Nucleus accumbens (tissue), 56 donors: ENCODE results near the gene KHDC4.
"Not testable (repeated sequence)": the region's sequence is repeated elsewhere in the genome, so short reads cannot be mapped to it uniquely, and the experiment has no call there.

Experiments used
- DNase-seq, 56 donors: peaks; one replicate each; lab custom pipeline; 2025; lab: John Stamatoyannopoulos, UW

Gene KHDC4

GRCh38 chr1:155942578-155943141, 8.4 kb upstream of the KHDC4 start:
- DNase-seq: no peak

- DNase-seq: no peak
Observed at GRCh38 chr1:155941845-155942531, 7.8 kb upstream of the KHDC4 start.

- DNase-seq: no peak
Observed at GRCh38 chr1:155940993-155941844, 7.0 kb upstream of the KHDC4 start, which contains the start of gene RXFP4. Gene RXFP4, plus strand, starts transcription at chr1:155941638. Its CDS starts 72 bp downstream, at chr1:155941710.

GRCh38 chr1:155940482-155940992, 6.3 kb upstream of the KHDC4 start:
- no peak for DNase-seq

GRCh38 chr1:155938220-155938627, 4.0 kb upstream of the KHDC4 start:
- DNase-seq: peak in 12 of 56 donors; percentile 12 to 50 (median 31)

GRCh38 chr1:155934936-155935590, 850 bp upstream of the KHDC4 start:
- DNase-seq: no peak

DNA sequence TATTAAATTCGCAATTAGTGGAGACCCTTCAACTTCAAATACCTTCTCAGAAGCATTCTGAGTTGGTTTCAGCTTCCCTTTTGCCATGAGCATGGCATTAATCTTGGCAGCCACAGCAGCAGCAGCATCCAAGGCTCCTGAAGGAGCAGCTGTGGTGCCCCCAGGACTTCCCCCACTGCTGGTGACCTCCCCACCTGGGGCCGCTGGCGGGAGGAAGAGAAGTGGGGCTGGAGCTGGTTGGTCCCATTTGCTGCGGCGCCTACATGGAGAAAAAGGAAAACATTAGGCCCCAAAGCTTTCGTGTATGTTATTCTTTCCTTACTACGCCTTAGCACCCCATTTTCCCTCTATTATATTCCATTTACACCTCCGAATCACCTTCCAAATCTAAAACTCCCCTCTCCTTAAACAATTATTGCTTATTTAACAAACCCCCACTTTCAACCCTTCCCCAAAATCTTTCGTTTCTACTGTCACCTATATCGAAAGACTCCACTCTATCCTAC, 569 bp downstream of the KHDC4 start:
- DNase-seq: no peak

GRCh38 chr1:155932487-155932886, 1.7 kb downstream of the KHDC4 start:
- no peak for DNase-seq

- no peak for DNase-seq
Observed at GRCh38 chr1:155932081-155932480, 2.1 kb downstream of the KHDC4 start.

DNA sequence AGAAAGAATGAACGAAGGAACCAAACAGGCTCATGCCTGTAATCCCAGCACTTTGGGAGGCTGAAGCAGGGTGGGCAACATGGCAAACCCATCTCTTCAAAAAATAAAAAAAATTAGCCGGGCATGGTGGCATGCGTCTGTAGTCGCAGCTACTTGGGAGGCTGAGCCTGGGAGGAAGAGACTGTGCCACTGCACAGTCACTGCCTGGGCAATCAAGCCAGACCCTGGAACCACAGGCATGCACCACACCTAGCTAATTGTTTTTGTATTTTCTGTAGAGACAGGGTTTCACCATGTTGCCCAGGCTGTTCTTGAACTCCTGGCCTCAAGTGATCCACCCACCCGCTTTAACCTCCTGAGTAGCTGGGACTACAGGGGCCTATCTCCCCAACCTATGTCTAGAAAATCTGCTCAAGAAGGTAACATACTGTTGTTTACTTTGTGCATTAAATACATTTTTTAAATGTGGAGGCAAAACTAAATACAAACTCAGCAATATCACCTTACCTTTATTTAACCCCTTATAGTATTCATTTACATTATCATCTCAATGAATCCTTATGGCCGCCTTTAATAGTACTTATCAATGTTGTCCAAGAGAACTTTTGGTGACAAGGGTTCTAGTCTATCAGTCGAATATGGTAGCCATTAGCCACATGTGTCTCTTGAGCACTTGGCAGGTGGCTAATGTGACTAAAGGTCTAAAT, 2.7 kb downstream of the KHDC4 start:
- DNase-seq: no peak

- DNase-seq: not testable (repeated sequence)
Observed at GRCh38 chr1:155930725-155931124, 3.5 kb downstream of the KHDC4 start.

DNA sequence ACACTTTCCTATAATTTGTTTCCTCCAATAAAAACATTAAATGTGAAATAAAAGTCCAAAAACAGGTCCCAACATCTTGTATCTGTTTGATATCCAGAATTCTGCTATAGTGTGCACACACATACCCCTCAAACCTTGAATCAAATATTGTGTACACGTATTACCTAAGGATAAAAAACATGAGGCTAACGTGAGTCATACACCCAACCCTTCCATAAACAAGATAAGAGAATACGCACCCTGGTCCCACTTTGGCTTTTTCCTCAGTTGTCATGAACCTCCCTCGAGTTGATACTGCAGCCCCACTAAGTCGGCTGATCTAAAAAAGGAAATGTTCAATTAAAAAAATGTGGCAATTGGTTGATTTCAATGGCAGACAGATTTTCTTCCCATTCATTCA, 5.2 kb downstream of the KHDC4 start:
- DNase-seq: no peak

- no peak for DNase-seq
Observed at GRCh38 chr1:155925506-155925905, 8.7 kb downstream of the KHDC4 start.

DNA sequence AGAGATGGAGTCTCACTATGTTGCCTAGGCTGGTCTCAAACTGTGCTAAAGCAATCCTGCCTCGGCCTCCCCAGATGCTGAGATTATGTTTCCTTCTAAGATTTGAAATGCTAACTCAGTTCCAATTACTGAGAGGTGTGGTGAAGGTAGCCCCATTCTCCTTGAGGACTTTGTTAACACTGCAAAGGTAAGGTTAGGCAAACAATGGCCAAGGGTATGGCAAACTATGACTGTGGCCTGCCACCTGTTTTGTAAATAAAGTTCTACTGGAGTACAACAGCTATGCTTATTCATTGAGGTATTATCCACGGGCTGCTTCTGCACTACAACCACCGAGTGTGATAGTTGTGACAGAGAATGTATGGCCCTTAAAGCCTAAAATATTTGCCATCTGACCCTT, 13.5 kb downstream of the KHDC4 start:
- no peak for DNase-seq

DNA sequence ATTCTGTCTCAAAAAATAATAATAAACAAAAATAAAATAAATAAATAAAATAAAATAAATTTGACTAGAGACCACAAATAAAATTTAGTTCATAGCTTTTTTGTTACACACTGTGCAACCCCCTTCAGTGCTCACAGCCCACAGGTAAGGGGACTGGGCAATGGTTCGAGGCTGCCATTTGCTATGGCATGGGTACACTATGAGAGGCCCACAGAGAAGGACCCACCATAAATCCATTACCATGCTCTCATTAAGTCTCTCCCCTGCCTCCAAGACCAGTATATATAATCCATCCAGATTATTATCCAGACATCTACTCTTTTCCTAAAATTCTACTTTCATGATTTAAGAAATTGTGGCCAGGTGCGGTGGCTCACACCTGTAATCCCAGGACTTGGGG, 14.4 kb downstream of the KHDC4 start:
- DNase-seq: no peak

DNA sequence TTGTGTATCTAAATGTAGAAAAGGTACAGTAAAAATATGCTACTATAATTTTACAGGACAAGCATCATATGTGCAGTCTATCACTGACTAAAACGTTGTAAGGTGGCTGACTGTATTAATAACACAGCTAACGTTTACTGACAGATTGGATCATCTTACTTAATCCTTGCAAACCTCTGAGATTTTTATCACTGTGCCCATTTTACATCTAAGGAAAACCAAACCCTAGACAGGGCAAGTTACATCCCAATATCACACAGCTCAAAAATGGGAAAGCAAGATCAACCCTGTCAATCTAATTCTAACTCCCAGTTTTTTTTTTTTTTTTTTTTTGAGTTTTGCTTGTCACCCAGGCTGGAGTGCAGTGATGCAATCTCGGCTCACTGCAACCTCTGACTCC, 15.6 kb downstream of the KHDC4 start:
- no peak for DNase-seq

- DNase-seq: no peak
Observed at GRCh38 chr1:155913969-155914757, 20.1 kb downstream of the KHDC4 start.

DNA sequence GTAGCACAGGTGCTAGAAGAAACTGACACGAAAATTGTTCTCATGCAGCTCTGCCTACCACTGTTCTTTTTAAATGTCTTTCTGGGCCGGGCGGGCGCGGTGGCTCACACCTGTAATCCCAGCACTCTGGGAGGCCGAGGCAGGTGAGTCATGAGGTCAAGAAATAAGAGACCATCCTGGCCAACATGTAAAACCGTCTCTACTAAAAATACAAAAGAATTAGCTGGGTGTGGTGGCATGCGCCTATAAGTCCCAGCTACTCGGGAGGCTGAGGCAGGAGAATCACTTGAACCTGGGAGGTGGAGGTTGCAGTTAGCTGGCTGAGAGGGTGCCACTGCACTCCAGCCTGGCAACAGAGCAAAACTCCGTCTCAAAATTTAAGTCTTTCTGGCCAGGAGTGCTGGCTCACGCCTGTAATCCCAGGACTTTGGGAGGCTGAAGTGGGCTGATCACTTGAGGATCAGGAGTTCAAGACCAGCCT, 22.1 kb downstream of the KHDC4 start:
- no peak for DNase-seq
